Inflammatory macrophage treated with lipopolysaccharide for 1 hour (primary cell): ENCODE results near the gene PRXL2A.
A peak's percentile ranks its signal among the peaks of the same experiment; 100 is the strongest.
"Not testable (repeated sequence)": the region's sequence is repeated elsewhere in the genome, so short reads cannot be mapped to it uniquely, and the experiment has no call there.

Experiments used
- DNase-seq, 2 donors: peaks; one replicate each; pipeline ENCODE4 v3.0.0-alpha.2; 2020 to 2022

The PRXL2A gene

DNA sequence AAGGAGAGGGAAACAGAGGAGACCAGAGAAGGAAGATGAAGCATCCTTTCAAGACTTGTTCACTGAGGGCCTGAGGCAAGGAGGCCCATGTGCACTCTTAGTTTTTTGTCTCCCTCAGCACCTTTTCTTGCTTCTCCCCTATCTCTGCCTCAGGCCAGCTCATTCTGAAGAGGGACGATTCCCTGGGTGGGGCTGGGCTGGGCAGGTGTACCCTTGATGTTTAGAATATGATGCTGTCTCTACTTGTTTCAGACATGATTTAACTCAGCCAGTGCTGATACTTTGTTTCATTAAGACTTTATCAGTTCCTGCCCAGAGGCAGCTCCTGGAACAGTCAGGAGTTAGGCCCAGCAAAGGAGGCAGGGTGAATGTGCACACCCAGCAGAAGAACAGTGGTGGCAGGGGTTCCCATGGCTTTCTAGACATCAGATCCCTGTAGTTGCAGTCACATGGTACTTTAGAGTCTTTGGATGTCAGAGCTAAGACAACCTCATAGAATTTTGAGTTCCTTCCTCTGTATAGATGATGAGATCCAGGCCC, 3.4 kb downstream of the PRXL2A start:
- DNase-seq: no peak

DNA sequence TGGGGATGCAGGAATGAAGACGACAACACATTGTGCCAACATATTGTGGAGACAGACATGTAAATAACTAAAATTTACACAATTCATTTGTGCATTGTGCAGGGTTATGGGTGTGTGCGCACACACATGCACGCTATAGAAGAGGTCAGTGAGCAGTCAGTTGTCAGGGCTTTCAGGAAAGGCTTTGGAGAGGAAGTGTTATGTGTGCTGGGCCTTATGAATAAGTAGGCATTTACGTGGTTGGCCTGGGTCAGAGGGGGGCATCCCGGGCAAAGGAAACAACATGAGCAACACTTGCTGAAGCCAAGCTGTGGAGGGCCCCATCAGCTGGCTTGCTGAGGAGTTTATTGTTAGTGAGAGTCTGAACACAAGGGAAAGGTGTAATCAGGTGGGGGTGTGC, 4.1 kb downstream of the PRXL2A start:
- DNase-seq: no peak

DNA sequence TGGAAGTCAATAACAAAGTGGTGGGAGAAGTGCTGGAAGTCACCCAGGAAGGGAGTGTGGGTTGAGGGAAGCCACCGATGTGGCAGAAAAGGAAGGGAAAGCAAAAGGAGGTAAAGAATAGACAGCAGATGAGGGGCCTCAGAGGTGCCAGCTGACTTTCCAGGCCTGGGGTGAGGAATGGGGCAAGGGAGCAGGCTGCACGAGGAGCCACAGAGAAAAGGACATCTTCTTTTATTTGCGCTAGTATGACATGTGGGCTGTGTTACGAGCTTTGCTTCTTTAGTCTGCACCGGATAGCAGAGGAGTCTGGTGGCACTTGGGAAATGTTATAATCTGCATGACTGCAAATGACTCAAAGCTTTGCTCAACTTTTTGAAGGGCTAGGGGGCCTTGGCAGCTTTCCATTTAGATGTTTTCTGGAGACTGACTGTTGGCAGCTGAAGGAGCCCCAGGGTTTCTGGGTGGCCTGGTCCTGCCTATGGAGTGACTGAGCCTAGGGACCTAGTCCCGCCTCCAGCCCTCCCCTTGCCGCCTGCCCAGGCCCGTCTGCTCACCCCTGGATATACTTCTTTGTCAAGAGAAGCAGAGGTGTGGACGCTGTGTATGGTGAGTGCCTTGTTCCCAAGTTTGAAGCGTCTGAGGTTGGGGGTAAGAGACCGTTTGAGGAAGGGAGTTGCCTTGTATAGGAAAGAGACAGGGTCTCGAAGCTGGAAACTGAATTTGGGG, 5.1 kb downstream of the PRXL2A start:
- peak; percentile 58 to 85 for DNase-seq

DNA sequence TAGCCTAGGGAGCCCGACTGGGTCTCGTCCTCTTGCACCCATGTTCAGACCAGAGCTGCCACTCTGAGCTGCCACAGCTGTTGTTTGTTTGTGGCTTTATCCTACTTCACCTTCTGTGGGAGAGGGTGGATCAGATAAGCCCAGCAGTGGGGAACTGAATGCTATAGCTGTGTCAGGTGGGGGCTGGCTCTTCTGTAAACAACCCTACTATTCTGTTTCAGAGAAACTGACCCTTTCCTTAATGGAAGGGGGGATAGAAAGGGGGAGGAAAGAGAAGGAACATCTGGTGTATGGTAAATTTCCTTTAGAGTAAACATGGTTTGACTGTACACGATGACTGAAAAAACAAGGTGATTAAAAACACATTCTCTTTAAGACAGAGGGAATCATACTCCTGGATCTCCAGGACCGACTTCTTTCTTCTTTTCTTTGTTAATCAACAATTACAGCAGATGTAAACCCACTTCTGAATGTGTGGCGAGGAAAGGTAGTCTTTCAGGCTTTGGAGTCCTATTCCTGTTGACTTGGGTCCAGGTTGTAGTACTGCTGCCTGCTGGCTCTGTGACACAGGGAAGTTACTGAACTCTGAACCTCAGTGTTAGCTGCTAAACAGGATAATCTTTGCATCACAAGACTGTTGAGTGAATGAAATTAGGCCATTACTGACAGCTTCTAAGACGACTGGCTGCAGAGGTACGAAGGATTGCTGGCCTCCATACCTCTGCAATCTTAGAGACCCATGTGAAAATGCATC, 6.0 kb downstream of the PRXL2A start:
- DNase-seq: no peak

DNA sequence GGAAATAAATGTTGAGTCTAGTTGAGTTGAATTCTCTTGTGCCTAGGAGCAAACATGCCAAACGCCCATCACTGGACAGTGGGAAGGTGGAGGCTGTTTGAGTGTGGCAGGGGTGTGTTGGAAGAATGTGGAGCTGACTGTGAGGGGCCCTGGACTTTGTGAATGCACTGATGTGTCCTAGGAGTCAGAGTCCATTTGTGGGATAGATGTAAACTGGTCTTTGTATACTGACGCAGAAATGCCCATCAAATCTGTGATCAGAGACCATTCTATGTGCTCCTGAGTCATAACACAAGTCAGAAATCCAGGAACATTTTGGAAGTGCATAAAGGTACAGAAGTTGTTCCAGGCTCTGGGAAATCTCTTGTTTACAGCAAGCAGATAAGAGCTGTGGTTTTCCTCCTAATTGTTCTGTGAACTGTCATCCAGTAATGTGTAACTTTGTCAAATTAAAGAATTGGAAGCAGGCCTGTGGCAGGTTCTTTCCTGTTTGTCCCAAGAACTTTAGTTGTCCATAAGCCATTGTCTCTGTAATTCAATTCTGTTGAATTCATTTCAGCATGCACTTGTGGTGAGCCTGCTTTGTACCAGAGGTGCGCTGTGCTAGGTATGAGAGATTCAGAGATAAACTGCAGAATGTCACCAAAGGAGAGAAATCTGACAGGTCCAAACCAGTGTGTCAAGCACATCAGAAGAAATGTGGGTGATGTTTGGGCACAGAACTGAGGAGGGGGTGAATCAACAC, 7.6 kb downstream of the PRXL2A start:
- no peak for DNase-seq

DNA sequence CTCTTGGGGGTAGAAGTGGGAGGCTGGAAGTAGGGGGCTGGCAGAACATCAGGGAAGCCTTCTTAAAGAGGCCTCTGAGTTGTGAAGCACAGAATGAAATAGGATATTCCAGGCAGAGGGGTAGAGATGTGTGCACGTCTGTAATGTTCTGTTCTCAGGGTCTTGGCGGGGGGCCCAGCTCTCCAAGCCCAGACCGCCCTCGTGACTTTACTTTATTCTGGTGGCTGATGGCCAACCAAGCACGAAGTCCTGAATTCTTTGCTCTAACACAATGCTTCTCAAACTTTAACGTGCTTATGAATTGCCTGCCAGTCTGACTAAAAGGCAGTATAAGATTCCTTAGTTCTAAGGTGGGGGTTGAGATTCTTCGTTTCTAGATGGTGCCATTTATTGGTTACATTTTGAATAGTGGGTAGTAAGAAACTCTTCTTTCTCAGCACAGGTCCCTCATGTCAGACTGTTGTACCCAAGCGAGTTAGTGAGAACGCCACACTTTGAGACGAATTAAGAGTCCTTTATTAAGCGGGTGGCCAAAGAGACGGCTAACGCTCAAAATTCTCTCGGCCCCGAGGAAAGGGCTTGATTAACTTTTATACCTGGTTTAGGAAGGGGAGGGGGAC, 8.2 kb downstream of the PRXL2A start:
- DNase-seq: no peak

DNA sequence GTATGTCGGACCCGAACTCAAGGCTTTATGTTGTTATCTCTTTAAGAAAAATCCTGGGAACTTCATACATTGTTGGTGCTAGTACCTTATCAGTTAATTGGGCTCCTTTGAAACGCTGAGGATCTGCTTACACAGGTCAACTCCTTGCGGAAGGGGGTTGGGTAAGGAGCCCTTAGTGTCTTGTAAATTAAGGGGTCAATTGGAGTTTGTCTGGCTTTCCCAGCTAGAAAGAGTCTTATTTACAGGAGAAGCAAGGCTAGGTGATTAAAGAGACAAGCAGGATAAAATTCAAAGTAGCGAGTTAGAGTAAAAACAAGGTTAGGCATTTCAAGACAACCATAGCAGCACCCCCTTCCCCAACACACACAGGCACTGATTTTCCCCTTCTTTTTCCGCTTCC, 8.9 kb downstream of the PRXL2A start:
- DNase-seq: not testable (repeated sequence)

DNA sequence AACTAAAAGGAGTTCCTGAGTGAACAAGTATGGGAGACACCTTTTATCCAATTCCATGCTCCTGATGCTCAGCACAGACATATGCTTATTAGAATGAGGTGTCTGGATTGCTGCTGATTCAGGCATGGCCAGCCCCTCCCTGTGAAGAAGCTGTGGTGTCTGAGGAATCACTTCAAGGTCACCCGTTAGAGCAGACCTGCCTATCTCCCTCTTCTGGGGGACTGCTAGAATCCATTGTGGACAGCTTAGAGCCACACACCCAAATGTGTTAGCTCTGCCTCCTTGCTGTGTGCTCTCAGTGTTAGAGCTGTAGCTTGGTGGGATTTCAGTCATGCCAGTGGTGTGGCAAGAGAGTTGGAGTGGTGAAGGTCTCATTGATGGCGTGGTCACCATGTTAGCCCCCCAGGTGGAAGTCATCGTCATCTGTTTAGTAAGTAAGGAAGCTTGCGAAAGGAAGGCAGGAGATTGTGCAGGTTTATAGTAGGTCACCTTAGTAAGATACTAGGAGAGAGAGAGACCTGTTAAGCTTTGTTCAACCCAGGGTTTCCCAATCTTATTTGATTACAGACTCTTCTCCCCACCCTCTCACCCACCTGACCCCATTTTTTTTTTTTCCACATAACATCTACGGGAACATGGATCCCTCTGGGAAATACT, 12.8 kb downstream of the PRXL2A start:
- DNase-seq: no peak

DNA sequence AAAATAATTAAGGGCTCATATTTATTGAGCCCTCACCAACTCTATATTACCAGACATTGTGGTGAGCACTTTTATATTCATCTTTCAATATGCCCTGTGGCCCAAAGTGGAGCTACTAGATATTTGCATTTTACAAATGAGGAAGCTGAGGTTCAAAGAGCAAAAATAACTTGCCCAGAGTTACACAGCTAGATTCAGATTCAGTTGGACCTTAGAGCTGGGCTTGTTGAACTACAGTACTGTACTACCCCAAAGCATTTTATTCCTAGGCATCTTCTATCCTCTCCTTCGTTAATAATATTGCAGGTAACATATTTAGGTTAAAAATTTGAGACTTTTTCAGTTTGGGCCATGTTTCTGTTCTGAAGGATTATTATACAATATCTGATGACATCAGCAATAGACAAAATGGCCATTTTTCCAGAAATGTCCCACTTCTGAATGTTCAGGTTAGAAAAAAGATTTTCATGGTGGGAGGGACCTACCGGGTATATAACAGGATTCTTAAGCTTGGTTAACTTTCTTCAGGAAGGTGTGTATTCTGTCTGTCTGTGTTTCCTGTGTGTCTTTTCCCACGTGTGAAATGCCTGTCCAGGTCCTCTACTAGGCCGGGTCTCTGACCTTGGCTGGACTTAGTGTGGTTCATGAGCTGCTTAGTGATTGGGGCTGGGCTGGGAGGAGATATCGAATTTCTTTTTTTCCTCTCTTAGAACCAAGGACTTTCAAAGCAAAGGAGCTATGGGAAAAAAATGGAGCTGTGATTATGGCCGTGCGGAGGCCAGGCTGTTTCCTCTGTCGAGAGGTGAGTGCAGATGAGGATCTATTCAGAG, 13.6 kb downstream of the PRXL2A start:
- peak; percentile 51 to 62 for DNase-seq

DNA sequence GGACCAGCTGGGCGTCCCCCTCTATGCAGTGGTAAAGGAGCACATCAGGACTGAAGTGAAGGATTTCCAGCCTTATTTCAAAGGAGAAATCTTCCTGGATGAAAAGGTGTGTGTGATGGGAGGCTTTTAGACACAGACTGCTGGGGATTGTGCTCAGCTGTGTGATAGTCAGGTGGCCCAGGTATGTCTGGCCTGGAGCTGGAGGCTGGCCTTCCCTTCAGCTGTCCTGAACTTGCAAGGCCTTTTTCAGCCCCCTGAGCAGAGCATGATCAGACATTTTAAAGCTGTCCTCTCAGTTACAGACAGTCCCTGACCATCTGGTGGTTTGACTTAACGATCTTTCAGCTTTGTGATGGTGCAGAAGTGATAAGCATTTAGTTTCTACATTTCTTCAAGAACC, 17.6 kb downstream of the PRXL2A start:
- no peak for DNase-seq

DNA sequence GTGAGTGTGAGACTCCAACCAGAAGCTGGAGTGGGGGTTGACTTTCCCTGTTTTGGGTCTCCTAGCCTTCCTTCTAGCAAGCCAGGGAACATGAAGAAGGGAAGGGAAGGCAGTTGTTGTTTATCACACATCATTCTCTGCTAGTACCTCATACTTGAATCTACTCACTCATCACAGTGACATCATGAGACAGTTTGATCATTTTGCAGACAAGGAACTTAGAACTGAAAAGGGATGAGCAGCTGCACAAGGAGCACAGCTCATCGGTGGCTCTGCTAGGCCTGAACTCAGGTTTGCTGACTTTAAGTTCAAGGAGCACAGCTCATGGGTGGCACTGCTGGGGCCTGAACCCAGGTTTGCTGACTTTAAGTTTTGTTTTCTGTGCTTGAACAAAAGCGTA, 19.2 kb downstream of the PRXL2A start:
- no peak for DNase-seq

DNA sequence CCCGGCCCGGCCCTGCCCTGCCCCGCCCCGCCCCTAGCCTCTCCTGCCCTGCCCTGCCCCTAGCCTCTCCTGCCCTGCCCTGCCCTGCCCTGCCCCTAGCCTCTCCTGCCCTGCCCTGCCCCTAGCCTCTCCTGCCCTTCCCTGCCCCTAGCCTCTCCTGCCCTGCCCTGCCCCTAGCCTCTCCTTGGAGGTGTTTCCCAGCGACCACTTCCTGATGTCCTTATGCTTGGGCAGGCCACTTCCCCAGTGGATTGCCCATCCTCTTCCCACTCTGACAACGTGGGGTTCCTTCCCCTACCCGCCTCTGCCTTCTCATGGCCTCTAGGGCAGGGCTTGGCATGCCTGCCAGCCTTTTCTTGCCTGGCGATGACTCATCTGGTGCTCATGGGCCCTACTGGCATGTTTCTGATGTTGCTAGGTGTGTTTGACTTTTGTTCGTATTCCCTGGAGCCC, 21.2 kb downstream of the PRXL2A start:
- peak; percentile 87 to 95 for DNase-seq

DNA sequence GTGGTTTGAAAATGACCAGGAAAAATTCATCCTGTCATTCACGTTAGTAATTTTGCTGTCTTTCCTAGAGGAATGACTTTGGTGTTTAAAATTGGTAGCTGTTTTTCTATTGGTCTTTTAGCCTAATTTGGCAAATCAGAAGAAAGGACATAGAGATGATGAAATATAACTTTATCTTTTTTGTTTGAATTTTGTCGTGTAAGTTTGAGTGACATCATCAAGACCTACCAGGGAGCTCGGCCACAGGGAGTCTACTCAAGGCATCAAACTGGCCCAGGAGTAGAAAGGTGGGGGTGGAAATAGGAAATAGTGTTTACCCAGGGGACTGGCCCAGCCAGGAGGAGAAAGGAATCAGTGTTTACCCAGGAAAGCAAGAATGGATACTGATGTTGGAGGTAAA, 24.8 kb downstream of the PRXL2A start:
- DNase-seq: no peak

DNA sequence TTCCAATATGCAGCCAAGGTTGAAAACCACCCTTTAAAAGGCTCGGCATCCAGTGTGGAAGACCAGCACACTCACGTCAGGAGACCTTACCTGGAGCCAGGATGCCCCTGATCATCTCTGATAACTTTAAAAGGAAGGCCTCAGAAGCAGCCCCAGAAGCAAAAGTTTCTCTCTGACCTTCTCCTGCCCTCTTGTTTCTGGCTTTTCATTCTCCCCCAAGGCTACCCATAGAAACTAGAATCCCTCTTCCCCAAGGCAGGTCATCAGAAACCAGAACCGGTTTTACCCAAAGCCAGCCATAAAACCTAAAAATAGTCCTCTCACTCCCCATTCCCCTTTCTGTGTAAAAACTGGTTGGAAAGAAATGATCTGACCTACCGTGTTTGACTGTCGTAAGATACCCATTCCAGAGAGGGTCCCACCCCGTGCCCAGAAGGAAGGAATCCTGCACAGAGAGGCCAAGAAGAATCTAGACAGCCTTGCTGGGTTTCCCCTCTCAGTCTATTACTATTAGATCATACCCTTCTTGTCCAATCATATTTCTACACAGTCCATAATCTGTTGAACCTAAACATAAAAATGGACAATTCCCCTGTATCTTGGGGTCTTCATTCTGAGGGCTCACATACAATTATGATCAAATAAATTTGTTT, 28.2 kb downstream of the PRXL2A start:
- DNase-seq: no peak

DNA sequence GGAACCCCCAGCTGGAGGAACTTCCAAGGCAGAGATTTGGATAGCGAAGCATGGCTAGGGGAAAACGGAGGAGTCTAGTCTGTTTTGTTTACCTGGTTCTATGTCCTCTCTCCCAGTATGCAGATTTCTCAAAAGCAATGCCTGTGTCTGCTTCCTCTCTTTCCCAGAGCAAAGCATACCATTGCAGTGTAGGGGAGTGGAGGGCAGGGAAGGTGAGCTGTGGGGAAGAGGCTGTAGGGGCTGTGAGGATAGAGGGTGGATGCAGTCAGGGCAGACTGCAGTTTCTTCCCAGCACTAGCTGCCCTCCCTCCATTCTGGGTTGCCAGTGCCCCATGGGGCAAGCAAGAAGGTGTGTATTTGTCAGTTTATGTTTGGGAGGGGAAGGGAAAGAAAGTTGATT, 28.9 kb downstream of the PRXL2A start:
- no peak for DNase-seq

DNA sequence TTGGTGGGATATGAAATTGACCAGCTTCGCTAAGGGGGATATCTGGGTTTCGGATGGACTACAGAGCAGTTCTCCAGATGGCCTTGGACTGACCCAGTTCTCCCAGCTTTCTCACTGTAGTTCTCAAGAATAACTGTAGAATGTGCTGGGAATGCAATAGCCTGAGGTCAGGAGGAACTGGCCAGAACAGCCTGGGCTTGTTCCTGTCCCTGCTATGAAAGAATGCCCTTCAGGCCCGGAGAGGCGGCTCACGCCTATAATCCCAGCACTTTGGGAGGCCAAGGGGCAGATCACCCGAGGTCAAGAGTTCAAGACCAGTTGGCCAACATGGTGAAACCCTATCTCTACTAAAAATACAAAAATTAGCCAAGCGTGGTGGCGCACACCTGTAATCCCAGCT, 33.5 kb downstream of the PRXL2A start:
- no peak for DNase-seq

DNA sequence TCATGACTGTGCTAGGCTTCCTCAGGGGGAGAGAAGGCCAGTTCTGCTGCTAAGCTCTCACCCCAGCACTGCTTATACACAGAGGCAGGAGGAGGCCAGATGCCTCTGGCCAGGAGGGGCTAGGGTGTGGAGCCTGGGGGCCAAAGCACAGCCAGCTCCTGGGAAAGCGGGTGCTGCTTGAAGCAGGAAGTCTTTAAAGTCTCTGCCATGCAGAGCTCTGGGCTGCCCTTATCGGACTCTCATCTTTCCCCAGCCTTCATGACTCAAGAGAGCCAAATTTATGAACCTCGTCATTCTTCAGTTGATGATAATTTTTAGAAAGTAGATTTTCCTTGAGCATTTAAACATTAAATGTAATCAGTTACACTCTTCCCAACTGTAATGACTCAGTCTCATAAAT, 34.5 kb downstream of the PRXL2A start:
- no peak for DNase-seq

DNA sequence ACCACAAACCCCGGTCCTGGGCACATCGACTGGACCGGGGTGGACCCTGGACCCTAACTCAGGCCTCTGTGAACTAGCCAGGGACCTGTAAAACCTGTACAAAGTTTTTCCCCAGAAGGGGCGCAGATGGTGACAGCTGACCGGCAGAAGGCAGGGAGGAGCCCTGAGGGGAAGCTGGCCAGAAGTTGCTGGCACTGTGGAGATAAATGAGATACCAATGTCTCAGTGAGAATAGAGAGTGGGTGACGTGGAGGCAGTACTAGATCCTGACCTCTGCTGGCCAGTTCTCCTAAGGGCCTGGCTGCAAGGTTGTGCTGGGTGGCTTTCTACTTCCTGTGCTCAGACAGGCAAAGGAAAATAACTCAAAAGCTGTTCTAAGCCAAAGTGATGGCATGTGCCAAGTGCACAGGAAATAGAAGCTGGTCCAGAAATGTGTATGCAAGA, 35.2 kb downstream of the PRXL2A start:
- DNase-seq: peak; percentile 54 to 63

DNA sequence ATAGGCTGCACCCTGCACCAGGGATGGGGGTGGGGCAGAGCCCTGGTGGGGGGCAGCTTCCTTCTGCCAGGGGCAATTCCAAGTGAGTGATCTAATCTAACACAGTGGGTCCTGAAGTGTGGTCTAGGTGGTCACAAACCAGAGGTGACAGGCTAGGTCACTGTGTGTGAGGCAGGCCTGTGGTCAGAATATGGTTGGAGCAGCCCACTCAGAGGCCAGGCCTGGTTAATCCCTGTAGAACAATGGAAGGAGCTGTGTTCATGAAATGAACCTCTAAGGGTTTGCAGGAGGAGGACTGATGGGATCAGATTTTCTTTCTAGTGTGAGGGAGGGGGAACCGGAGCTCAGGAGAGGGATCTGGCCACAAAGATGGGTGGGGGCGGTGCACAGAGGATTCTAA, 35.8 kb downstream of the PRXL2A start:
- no peak for DNase-seq

DNA sequence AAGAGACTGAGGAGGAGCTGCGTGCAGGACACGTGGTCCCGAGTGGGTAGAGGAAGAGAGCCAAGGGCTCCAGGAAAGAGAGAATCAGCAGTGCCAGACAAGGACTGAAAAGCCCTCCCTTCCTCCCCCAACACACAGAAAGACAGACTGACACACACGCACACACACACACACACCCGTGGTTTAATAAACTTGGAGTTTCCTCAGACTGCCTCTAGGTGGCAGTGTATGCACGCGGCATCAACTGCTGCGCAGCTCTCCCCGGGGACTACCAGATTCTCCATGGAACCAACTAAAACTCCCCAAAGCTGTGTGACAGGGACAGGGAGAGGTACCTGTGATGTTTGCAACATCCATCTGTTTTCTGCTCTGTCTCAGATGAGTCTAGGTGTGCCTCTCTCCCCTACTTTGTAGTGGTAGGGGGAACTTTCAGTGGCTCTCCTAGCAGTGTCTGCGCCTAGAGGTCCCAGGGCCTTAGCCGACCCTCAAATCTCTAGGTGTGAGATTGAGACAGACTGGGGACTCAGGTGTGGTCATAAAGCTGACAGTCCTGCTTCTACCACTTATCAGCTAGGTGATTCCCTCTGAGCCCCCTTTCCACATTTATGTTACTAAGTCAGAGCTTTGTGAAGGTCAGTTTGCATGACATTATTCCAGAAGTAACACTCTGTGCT, 36.4 kb downstream of the PRXL2A start:
- peak; percentile 63 to 67 for DNase-seq
